ENCODE results near the gene RAB11FIP4. TPM values are rescaled to one million over a fixed set of nuclear protein-coding genes. Genes with fewer than 3 reads are reported as not detected.

Gene RAB11FIP4
- total RNA-seq, 1 donor from 2014 or later = 21.2 TPM

GRCh38 chr17:31424944-31425281, 33.4 kb downstream of the RAB11FIP4 start:
- Mint-ChIP-seq H3K4me3 (no peak overlapping the region), H3K27ac (no peak overlapping the region), H3K9me3 (peaks cover 6% of the 10 kb centered on the region), H3K4me1 (peaks cover 6% of the 10 kb centered on the region), H3K27me3 (ENCODE audit: low read depth) (peaks cover 20% of the 10 kb centered on the region), H3K36me3 (peaks cover 2% of the 10 kb centered on the region)
- no peak for TF ChIP-seq CTCF (IDR thresholded peaks at IDR 0.05; ENCODE audit: unreplicated experiment)
- DNase-seq (ENCODE audit: low spot score in 2 of 2, unreplicated experiment in 2 of 2) = no peak

GRCh38 chr17:31425282-31426040, 34.0 kb downstream of the RAB11FIP4 start:
- peaks cover 8% of the 10 kb centered on the region for H3K9me3 Mint-ChIP-seq
- no peak overlapping the region for H3K4me3 Mint-ChIP-seq
- no peak for TF ChIP-seq CTCF (IDR thresholded peaks at IDR 0.05; ENCODE audit: unreplicated experiment)
- peaks cover 2% of the 10 kb centered on the region for H3K36me3 Mint-ChIP-seq
- no peak overlapping the region for H3K27ac Mint-ChIP-seq
- DNase-seq (ENCODE audit: low spot score in 2 of 2, unreplicated experiment in 2 of 2) = no peak
- peaks cover 6% of the 10 kb centered on the region for H3K4me1 Mint-ChIP-seq
- peaks cover 22% of the 10 kb centered on the region for H3K27me3 Mint-ChIP-seq (ENCODE audit: low read depth)

- H3K4me1 Mint-ChIP-seq = peaks cover 6% of the 10 kb centered on the region
- H3K9me3 Mint-ChIP-seq = peaks cover 3% of the 10 kb centered on the region
- TF ChIP-seq CTCF (IDR thresholded peaks at IDR 0.05; ENCODE audit: unreplicated experiment) = no peak
- DNase-seq (ENCODE audit: low spot score in 2 of 2, unreplicated experiment in 2 of 2) = no peak
- H3K36me3 Mint-ChIP-seq = no peaks in the 10 kb centered on the region
- no peak overlapping the region for H3K27ac Mint-ChIP-seq
- H3K4me3 Mint-ChIP-seq = no peak overlapping the region
- peaks cover 38% of the 10 kb centered on the region for H3K27me3 Mint-ChIP-seq (ENCODE audit: low read depth)
Measured at GRCh38 chr17:31427684-31428083, 36.2 kb downstream of the RAB11FIP4 start.

GRCh38 chr17:31428111-31428510, 36.6 kb downstream of the RAB11FIP4 start:
- H3K4me3 Mint-ChIP-seq = no peak overlapping the region
- no peak for DNase-seq (ENCODE audit: low spot score in 2 of 2, unreplicated experiment in 2 of 2)
- peaks cover 6% of the 10 kb centered on the region for H3K4me1 Mint-ChIP-seq
- TF ChIP-seq CTCF (IDR thresholded peaks at IDR 0.05; ENCODE audit: unreplicated experiment) = no peak
- H3K9me3 Mint-ChIP-seq = peaks cover 3% of the 10 kb centered on the region
- H3K27me3 Mint-ChIP-seq (ENCODE audit: low read depth) = peaks cover 38% of the 10 kb centered on the region
- no peak overlapping the region for H3K27ac Mint-ChIP-seq
- no peaks in the 10 kb centered on the region for H3K36me3 Mint-ChIP-seq

- H3K36me3 Mint-ChIP-seq = no peaks in the 10 kb centered on the region
- no peak for DNase-seq (ENCODE audit: low spot score in 2 of 2, unreplicated experiment in 2 of 2)
- peaks cover 6% of the 10 kb centered on the region for H3K4me1 Mint-ChIP-seq
- peaks cover 34% of the 10 kb centered on the region for H3K27me3 Mint-ChIP-seq (ENCODE audit: low read depth)
- peaks cover 3% of the 10 kb centered on the region for H3K9me3 Mint-ChIP-seq
- H3K4me3 Mint-ChIP-seq = no peak overlapping the region
- no peak overlapping the region for H3K27ac Mint-ChIP-seq
- no peak for TF ChIP-seq CTCF (IDR thresholded peaks at IDR 0.05; ENCODE audit: unreplicated experiment)
Measured at GRCh38 chr17:31428512-31428911, 37.0 kb downstream of the RAB11FIP4 start.
